ENCODE results near the gene PLCG2.

Gene PLCG2

DNA sequence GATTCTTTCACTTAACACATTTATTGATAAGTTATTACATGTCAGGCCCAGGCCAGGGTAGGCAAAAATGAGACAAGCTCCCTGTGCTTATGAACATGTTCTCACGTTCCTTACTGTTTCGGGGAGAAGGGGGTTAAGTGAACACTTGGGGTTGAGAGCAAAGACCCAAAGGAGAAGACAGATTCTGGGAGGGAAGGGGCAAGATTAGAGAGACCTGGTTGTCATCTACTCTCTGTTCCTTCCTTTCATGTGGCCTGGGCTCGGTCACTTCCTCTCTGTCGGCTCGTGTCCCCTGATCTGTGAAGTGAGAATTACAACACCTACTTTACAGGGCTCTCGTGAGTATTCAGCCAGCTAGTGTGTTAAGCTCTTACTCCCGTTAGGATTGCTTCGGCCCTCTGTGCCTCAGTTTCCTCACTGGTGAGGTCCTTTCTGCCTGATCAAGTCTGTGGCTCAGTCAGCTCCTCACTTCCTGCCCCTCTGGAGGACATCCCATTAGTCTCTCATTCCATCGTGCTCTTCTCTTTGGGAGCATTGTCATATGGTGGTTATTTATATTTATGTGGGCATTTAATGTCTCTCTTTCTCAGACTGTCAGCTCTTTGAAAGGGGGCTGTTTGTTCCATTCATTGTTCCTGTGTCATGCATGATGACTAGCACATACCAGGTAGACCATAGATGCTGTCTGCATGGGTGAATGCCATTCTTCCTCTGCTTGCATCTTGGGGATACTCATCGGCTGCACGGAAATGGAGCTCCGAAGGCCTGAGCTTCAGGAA lies 38.9 kb downstream of the PLCG2 start:
- DNase-seq: no peak

DNA sequence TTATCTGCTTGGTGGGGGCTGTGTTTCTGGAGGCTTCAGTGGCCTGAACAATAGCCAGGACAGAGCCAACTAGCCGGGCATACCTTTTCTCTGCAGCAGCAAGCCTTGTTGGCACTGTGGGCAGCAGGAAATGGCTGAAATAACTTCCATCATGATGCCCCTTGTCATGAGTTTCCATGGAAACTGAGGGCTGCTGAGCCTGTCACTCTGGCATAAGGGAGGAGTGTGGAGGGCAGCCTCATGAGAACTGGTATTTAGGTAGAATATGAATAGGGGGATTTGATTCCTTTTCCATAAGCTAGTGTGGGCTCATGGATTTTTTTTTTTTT lies 39.4 kb downstream of the PLCG2 start:
- DNase-seq: no peak

GRCh38 chr16:81818905-81819304 lies 39.8 kb downstream of the PLCG2 start:
- no peak for DNase-seq

GRCh38 chr16:81821436-81822128 lies 42.5 kb downstream of the PLCG2 start:
- no peak for DNase-seq

- DNase-seq: no peak
Measured at GRCh38 chr16:81823111-81823510, 44.0 kb downstream of the PLCG2 start.

- DNase-seq: no peak
Measured at GRCh38 chr16:81823734-81824133, 44.6 kb downstream of the PLCG2 start.

DNA sequence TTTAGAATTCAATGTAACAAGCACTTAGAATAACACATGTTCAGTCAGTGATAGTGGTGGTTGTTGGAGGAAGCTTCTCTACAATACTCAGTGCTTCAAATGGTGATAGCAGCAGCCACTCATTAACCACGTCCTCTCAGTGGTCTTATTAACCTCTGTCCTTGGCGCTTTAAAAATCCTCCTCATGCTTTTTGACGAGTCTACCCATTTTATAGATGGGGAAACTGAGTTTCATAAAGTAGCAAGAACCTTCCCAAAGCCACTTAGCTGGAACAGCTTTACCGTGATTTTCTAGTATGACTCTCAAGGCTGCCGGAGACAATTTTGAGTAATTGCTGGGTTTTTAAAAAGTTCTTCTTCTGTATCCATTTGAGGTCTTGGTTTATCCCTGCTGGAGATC lies 47.4 kb downstream of the PLCG2 start:
- DNase-seq: no peak

GRCh38 chr16:81830845-81831540 lies 51.9 kb downstream of the PLCG2 start:
- no peak for DNase-seq

DNA sequence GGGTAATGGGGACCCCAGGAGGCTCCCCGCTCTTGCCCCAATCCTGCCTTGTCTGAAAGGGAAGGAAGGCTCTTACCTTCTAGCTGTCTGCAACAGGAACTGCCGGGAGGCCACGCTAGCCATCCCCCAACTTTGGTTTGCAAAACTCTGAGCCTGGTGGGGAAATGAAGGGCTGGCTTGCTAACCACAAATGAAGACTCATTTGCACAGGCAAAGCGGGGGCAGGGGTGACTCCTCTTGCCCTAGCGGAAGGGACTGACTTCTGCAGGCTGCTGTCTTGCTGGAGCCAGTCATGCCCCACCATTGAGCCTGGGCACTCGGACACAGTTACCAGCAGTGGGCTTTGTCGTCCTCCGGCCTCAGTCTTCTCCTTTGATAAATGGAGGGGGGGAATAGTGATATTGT lies 52.6 kb downstream of the PLCG2 start:
- DNase-seq: peak; percentile 16

GRCh38 chr16:81832801-81833547 lies 53.9 kb downstream of the PLCG2 start:
- no peak for DNase-seq

GRCh38 chr16:81833751-81834150 lies 54.7 kb downstream of the PLCG2 start:
- no peak for DNase-seq

GRCh38 chr16:81834868-81835267 lies 55.8 kb downstream of the PLCG2 start:
- DNase-seq: no peak

- no peak for DNase-seq
Measured at GRCh38 chr16:81836279-81837054, 57.4 kb downstream of the PLCG2 start.

GRCh38 chr16:81837312-81837751 lies 58.2 kb downstream of the PLCG2 start:
- DNase-seq: no peak

DNA sequence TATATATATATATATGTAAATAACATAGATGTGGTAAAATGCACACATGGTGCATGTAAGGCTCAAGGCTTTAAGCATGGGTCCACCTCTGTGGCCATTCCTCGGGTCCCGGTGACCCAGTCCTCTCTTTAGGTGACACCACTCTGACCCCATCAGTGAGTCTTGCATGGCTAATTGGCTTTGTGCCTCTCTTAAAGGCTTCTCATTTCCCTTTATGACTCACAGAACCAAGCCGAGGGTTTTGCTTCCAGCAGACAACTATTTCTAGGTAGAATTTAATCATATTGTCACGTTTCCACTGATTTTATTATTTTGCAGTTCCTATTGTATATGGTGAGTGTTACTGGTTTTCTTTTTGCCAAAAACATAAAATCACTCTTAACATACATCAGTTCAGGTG lies 59.7 kb downstream of the PLCG2 start:
- no peak for DNase-seq

DNA sequence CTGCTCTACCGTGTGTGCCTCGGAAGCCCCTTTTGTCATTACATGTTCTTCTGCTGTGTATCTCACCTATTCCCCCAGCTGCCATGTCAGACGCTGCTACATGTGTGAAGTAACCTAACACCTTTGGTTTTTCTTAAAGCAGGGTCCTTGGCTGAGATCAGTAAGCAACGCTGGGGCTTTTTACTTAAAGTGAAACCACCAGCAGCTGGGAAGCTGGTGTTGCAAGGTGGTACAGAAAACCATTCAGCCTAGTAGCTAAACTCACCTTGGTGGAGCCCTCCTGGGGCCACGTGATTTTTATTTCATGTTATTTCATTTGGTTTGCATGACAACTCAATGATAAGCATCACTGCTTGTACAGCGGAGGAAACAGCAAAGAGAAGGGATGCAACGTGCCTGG lies 62.6 kb downstream of the PLCG2 start:
- DNase-seq: no peak

GRCh38 chr16:81842564-81843242 lies 63.6 kb downstream of the PLCG2 start:
- DNase-seq: no peak

DNA sequence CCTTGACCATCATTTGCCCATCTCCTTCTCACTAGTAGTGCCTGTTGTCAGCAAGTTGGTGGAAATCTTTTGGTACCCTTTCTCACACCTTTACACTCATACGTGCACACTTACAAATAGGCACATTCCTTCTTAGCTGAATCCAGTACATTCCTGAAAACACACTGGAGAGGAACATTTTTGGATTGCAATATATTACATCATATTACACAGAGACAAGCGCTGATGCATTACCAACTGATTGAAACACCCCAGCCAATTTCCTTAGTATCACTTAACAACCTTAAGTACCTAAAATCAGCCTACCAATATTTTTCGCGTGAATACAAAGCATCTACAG lies 64.1 kb downstream of the PLCG2 start:
- DNase-seq: no peak

- DNase-seq: no peak
Measured at GRCh38 chr16:81843683-81844082, 64.6 kb downstream of the PLCG2 start.

DNA sequence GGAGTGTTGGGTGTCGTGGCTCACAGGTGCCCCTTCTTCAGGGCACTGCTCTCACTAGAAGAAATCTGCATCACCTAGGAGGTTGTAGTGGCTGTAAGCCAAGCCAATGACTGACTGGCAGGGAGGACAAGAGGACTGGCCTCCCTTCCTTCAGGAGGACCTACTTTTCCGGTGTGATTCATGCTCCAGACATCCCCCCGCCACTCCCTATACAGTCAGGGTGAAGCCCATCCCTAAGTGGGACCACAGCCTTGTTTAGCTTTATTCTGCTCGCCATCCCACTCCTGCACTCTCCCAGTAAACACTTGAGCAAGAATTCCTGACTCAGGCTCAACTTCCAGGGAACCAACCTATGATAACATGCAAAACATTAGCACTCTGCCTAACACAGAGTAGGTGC lies 67.0 kb downstream of the PLCG2 start:
- DNase-seq: no peak

- no peak for DNase-seq
Measured at GRCh38 chr16:81848306-81848853, 69.3 kb downstream of the PLCG2 start.
